Ramos (cell line): ENCODE results near the gene SPAM1.
"Not testable (repeated sequence)": the region's sequence is repeated elsewhere in the genome, so short reads cannot be mapped to it uniquely, and the experiment has no call there.

ENCODE experiments used
- in situ Hi-C: fragments of 300-500 bp; cut with MboI; formaldehyde crosslinking; loops from one replicate; pipeline ENCODE4 v1.14.3; 2022; ENCODE audit warnings: low sequenced_read_pairs; ENCODE audit not compliant: unreplicated experiment

The SPAM1 gene

GRCh38 chr7:123945938-123946337 lies 20.9 kb downstream of the SPAM1 start:
- in situ Hi-C loops = no loop called here

GRCh38 chr7:123948136-123948535 lies 23.1 kb downstream of the SPAM1 start:
- in situ Hi-C loops = no loop called here

- in situ Hi-C loops = no loop called here
Observed at GRCh38 chr7:123958186-123958703, 33.2 kb downstream of the SPAM1 start.

- in situ Hi-C loops = no loop called here
Observed at GRCh38 chr7:123961771-123962170, 36.7 kb downstream of the SPAM1 start.

- in situ Hi-C loops = no loop called here
Observed at GRCh38 chr7:123966936-123967335, 41.9 kb downstream of the SPAM1 start.

DNA sequence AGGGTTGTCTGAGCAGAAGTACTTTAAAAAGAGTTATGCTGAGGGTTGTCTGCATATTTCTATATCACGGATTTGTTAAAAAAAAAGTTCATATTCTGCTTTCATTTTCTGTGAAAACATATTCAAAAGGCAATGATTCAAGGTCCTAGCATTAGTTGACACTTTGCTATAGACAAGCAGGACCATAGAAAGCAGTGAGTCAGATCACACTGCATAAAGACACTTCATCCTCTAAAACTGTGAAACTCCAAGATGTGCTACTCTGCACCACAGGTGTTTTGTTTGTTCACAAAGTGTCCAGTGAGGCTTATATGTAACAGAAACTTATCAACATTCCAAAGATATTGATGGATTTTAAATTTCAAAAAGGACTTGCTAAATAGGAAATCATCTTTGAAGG lies 47.0 kb downstream of the SPAM1 start:
- in situ Hi-C loops = no loop called here

DNA sequence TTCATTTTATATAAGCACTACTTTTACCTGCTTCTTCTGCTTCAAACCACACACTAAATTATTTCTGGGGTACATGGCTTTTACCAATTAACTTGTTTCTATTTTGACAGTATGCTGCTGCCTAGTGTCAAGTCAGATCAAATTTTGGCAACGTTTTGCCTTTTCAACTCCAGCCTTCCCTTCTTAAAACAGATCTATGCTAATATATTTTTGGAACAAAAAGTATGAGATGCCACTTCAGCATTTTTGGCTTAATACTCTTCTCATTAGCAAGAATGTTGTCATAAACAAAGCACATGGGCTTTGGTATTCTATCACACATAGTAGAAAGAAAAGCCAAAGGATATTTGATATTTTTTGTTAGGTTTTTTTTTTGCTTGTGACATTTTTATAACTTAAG lies 47.8 kb downstream of the SPAM1 start:
- in situ Hi-C loops = no loop called here

DNA sequence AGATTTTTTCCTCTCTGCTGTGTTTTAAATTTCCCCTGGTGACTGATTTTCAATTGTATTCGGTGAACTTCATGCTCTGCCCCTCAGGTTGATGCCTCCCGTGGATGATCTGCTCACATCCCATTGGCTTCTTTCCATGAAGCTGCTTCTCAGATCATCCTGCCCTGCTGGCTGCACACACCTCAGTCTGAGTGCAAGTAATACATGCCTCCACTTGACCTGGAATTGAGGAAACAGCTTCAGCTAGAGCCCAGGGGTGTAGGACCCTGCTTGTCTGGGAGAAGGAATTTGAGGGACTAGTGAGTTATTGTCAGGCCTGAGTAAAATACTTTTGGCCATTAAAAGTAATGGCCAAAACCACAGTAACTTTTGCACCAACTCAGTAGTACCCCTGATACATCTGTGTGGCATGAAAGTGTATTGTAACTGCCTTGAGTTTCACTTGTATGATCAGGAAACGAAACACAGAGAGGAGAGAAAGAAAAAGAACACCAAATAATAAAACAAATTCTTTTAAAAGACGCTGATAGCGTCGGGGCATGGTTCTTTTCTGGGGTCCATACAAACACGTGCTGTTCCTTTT lies 49.4 kb downstream of the SPAM1 start:
- in situ Hi-C loops = no loop called here

DNA sequence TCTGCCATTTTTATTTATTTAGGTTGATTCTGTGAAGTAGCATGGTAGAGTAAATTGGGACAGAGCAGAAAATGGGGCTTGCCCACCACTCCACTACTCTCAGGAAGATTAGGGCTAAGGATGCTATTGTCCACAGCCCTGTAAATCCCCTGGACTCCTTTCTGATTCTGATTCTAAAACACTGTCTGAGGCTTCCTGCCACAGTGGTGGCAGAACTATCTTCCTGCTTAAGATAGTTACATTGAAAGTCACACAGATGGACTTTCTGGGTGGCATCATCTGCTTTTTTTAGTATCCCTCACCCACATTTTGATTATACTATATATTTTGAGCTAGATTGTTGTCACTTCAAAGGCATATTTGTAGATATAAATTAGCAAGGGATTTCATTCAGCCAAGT lies 50.0 kb downstream of the SPAM1 start:
- in situ Hi-C loops = no loop called here

DNA sequence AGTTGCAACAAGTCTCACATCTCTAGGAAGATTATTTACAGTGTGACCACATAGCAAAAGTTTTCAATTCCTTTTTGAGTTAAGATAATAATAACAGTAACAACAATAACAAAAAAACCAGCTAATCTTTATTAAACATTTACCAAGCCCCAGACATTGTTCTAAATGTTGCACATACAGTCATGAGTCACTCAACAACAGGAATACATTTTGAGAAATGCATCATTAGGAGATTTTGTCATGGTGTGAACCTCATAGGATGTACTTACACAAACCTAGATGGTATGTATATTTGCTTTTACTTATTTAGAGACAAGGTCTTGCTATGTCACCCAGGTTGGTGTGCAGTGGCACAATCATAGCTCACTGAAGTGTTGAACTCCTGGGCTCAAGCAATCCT lies 52.0 kb downstream of the SPAM1 start:
- in situ Hi-C loops = no loop called here

- in situ Hi-C loops = no loop called here
Observed at GRCh38 chr7:123979876-123980275, 54.8 kb downstream of the SPAM1 start.

DNA sequence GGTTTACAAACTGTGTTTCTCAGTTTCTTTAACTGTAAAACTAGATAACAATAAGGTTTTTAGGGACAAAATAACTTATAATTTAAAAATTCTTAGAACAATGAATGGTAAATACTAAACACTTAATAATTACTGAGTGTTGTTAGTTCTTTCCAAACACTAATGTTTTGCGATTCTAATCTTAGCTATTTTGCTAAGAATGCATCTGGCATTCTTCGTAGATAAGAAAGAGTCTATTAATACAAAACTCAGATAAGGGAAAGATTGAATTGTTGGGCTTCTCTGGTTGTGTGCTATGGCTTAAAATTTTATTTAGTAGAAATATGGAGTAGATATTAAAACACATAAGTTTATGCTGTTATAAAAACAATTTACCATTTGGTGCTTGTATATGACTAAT lies 62.4 kb downstream of the SPAM1 start:
- in situ Hi-C loops = no loop called here

GRCh38 chr7:123992913-123993518 lies 68.0 kb downstream of the SPAM1 start:
- in situ Hi-C loops = no loop called here

DNA sequence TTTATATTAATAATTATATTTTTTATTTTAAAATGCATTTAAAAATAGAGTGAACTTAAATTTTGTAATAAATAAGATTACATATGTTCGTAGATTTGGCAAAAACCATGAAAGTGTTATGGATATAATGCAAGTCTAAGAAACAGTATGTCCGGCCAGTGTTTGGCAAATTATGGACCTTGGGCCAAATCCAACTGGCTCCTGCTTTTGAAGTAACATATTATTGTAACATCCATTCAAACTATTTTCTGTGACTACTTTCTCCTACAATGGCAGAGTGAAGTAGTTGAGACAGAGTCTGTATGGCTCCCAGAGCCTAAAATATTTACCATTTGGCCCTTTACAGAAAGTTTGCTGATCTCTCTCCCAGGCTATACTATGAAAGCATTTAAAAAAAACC lies 69.0 kb downstream of the SPAM1 start:
- in situ Hi-C loops = no loop called here

DNA sequence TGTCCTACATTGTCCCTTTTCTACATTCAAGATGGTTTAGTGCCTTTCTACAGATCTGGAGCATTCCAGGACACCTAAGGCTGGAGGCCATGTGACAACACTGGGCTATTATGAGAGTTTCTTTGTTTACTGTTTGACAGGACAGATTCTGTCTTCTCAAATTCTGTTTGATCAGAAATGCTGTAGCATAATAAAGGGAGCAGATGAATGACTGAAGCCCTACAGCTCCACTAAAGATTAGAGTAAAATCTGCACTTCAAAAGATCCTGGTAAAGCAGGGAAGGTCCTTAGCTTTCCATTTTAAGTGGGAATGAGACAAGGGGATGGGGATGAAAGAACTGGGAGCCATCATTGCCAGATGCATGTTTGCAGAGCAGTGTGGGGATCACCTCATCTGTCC lies 69.4 kb downstream of the SPAM1 start:
- in situ Hi-C loops = no loop called here

GRCh38 chr7:123995617-123996326 lies 70.7 kb downstream of the SPAM1 start:
- in situ Hi-C loops = no loop called here

- in situ Hi-C loops = no loop called here
Observed at GRCh38 chr7:123996327-123996625, 71.2 kb downstream of the SPAM1 start.

GRCh38 chr7:123998921-123999320 lies 73.9 kb downstream of the SPAM1 start:
- in situ Hi-C loops = no loop called here

DNA sequence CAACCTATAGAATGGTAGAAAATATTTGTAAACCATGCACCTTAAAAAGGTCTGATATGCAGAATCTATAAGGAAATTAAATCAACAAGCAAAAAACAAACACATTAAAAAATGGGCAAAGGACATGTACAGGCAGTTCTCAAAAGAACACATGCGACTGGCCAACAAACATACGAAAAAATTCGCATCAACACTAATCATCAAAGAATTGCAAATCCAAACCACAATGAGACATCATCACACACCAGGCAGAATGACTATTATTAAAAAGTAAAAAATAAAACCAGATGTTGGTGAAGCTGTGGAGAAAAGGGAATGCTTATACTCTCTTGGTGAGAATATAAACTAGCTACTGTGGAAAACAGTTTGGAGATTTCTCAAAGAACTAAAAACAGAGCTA lies 74.7 kb downstream of the SPAM1 start:
- in situ Hi-C loops = no loop called here

GRCh38 chr7:124008296-124008695 lies 83.3 kb downstream of the SPAM1 start:
- in situ Hi-C loops = not testable (repeated sequence)

DNA sequence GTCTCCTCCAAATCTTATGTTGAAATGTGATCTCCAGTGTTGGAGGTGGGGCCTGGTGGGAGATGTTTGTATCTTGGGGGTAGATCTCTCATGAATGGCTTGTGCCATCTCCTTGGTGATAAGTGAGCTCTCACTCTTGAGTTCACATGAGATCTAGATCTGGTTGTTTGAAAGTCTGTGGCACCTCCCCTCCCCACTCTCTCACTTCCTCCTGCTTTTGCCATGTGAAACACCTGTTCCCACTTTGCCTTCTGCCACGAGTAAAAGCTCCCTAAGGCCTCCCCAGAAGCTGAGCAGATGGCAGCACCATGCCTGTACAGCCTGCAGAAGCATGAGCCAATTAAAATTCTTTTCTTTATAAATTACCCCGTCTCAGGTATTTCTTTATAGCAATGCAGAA lies 84.3 kb downstream of the SPAM1 start:
- in situ Hi-C loops = no loop called here
